Effector memory CD4-positive, alpha-beta T cell (primary cell): ENCODE data around the gene NT5C2.
"Not testable (repeated sequence)": the region's sequence is repeated elsewhere in the genome, so short reads cannot be mapped to it uniquely, and the experiment has no call there.

Experiments used
- DNase-seq, 3 donors: peaks; one replicate each; pipeline ENCODE4 v3.0.0-alpha.2; 2020
- H3K27ac ChIP-seq: 2 replicates; pipeline ENCODE4 v1.7.0; 2013; ENCODE audit warnings: mild to moderate bottlenecking, low read length, moderate library complexity; ENCODE audit not compliant: insufficient read depth, poor library complexity, severe bottlenecking
- H3K27me3 ChIP-seq: replicated peaks from 2 replicates; pipeline ENCODE4 v1.7.0; 2013; ENCODE audit warnings: mild to moderate bottlenecking, low read length; ENCODE audit not compliant: insufficient read depth, control insufficient read depth, poor library complexity, severe bottlenecking
- H3K36me3 ChIP-seq: 2 replicates; pipeline ENCODE4 v1.7.0; 2013; ENCODE audit warnings: mild to moderate bottlenecking, low read length, moderate library complexity; ENCODE audit not compliant: control insufficient read depth, insufficient read depth
- H3K4me1 ChIP-seq: 2 replicates; pipeline ENCODE4 v1.7.0; 2013; ENCODE audit warnings: low read length, mild to moderate bottlenecking; ENCODE audit not compliant: control insufficient read depth, insufficient read depth, poor library complexity, severe bottlenecking
- H3K4me3 ChIP-seq: 2 replicates; pipeline ENCODE4 v1.7.0; 2013; ENCODE audit warnings: low read length, low read depth, mild to moderate bottlenecking; ENCODE audit not compliant: insufficient read depth, poor library complexity, severe bottlenecking
- H3K9me3 ChIP-seq: 2 replicates; pipeline ENCODE4 v1.7.0; 2013; ENCODE audit warnings: mild to moderate bottlenecking, low read length, moderate library complexity; ENCODE audit not compliant: control insufficient read depth

The NT5C2 gene

DNA sequence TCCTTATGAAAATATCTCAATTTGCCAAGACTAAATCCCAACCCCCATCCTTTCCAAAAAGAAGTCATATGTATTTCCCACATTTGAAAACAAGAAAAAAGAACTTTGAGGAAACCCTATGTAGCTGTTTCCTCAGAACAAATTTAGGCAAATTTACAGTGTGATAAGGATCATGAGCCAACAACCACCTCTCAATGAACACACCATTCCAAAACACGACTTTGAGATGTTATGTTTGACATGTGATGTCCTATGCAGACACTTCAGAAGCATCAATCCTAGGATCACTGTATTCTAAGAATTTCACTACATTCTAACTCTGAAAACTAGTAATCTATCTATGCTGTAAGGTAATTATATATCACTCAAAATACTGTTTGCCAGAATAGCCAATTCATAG lies 62.2 kb downstream of the NT5C2 start:
- no peak for DNase-seq
- Histone ChIP-seq H3K36me3 (no peaks in the 10 kb centered on the region), H3K4me3 (no peak overlapping the region), H3K27ac (no peak overlapping the region), H3K4me1 (no peaks in the 10 kb centered on the region), H3K27me3 (no peaks in the 10 kb centered on the region), H3K9me3 (no peaks in the 10 kb centered on the region)

- H3K4me3 ChIP-seq, H3K27me3 ChIP-seq, H3K27ac ChIP-seq, H3K36me3 ChIP-seq, H3K4me1 ChIP-seq, H3K9me3 ChIP-seq, DNase-seq: not testable (repeated sequence)
These were observed 62.9 kb downstream of the NT5C2 start for GRCh38 chr10:103130180-103130579.

DNA sequence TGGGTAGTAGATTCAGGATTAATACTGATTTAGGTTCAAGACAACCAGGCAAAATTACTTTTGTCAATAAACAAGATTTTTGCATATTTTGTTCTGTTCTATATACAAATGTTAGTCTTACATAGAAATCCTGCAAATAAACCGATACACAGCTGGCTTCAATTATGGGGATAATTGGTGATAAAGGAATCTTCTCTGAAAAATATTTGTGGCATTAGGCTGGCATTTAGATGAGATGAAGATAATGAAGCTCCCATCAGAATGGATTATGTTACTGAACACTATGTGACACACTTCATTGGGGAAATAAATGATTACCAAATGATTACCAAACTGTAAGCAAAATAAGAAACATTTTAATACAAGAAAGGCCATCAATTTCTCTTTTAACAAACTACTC lies 65.8 kb downstream of the NT5C2 start:
- Histone ChIP-seq H3K27ac (no peak overlapping the region), H3K27me3 (no peaks in the 10 kb centered on the region), H3K4me3 (no peak overlapping the region), H3K9me3 (no peaks in the 10 kb centered on the region), H3K36me3 (no peaks in the 10 kb centered on the region), H3K4me1 (no peaks in the 10 kb centered on the region)
- DNase-seq: no peak

DNA sequence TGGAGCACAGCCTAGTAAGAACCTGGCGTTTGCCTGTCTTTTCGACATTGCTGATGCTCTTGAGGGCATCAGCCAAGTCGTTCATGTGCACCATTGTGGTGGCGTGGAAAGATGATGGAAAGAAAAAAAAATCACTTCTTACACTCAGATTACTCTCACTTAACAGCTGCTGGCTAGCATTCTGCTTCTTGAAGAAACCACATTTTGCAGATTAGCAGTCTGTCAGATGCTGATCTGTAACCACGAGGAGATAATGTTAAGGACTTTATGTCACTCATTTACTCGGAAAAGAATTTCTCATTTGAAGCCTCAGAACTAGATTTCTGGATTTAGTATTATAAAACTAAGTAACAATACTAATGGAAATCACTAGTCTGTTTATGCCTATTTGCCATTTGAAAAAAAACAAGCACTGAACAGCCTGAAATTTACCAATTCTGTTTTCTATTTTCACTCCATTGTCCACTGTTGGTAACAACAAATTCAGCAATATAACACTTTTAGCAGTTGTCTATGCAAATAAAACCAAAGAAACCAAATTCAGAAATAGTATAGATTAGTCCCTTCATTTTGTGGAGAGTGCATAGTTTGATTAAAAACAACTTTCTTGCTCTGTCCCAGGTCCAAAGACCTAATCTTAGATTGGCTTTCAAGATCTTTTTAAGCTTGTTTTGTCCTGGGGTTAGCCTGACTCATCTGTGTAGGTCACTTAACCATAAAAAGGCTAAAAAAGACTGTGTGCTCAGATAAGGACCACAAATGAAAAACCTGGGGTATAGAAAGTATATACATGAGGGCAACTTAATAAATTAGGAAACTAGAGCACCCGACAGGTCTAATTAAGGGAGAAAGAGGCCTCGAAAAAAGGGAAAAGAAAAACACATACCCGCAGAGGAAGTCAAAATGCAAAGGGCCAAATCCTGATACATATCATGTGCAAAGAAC lies 67.5 kb downstream of the NT5C2 start:
- Histone ChIP-seq H3K9me3 (no peaks in the 10 kb centered on the region), H3K27me3 (no peaks in the 10 kb centered on the region), H3K27ac (no peak overlapping the region), H3K36me3 (no peaks in the 10 kb centered on the region), H3K4me1 (no peaks in the 10 kb centered on the region), H3K4me3 (no peak overlapping the region)
- DNase-seq: no peak

GRCh38 chr10:103124420-103125096 lies 68.5 kb downstream of the NT5C2 start:
- H3K27ac ChIP-seq: no peak overlapping the region
- H3K4me1 ChIP-seq: no peaks in the 10 kb centered on the region
- no peaks in the 10 kb centered on the region for H3K9me3 ChIP-seq
- H3K4me3 ChIP-seq: no peak overlapping the region
- DNase-seq: no peak
- H3K27me3 ChIP-seq: no peaks in the 10 kb centered on the region
- H3K36me3 ChIP-seq: no peaks in the 10 kb centered on the region

DNA sequence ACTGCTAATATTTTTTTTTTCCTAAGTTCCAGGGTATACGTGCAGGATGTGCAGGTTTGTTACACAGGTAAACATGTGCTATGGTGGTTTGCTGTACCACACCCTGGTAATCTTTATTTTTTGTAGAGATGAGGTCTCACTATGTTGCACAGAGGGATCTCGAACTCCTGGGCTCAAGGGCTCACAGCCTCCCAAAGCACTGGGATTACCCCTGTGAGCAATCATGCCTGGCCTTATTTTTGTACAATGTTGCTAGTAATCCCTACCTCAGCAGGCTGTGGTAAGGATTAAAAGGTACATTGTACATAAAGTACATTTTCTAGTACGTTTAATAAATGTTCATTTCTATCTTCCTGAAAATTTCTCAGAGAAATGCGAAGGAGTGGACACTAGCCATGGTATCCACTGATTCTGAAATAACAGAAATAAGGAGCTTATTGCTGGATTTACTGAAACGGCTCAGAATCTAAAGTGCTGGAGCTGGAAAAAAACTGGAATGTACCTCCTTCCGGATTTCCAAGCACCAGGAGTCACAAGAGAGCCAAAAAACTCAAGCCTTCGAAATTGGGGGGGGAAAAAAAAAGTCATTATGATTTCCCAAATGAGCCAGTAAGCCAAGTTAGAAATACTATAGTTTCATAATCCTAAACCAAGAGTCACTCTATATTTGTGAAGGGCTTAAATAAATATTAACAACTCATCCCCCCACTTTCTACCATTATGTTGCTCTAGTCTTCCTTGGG lies 69.6 kb downstream of the NT5C2 start:
- Histone ChIP-seq H3K27me3 (no peaks in the 10 kb centered on the region), H3K4me3 (no peak overlapping the region)

GRCh38 chr10:103120977-103121735 lies 71.9 kb downstream of the NT5C2 start:
- Histone ChIP-seq H3K4me1 (no peaks in the 10 kb centered on the region), H3K27ac (no peak overlapping the region), H3K27me3 (no peaks in the 10 kb centered on the region), H3K36me3 (no peaks in the 10 kb centered on the region), H3K9me3 (no peaks in the 10 kb centered on the region), H3K4me3 (no peak overlapping the region)
- DNase-seq: no peak

More for the DNA sequence above, 69.6 kb downstream of the NT5C2 start:
- no peak overlapping the region for H3K27ac ChIP-seq
- H3K36me3 ChIP-seq: no peaks in the 10 kb centered on the region
- DNase-seq: no peak
- no peaks in the 10 kb centered on the region for H3K9me3 ChIP-seq
- H3K4me1 ChIP-seq: no peaks in the 10 kb centered on the region

DNA sequence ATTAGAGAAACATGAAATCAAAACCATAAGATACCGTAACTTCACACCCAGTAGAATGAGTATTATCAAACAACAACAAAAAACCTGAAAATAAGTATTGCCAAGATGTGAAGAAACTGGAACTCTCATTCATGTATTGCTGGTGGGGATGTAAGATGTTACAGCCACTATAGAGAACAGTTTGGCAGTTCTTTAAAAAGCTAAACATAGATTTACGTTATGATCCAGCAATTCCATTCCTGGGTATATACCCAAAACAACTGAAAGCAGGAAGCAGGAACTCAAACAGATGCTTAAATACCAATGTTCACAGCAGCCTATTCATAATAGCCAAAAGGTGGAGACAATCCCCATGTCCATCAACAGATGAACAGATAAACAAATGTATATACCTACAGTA lies 72.5 kb downstream of the NT5C2 start:
- Histone ChIP-seq H3K4me3 (no peak overlapping the region), H3K4me1 (no peaks in the 10 kb centered on the region), H3K27ac (no peak overlapping the region), H3K36me3 (no peaks in the 10 kb centered on the region), H3K9me3 (no peaks in the 10 kb centered on the region), H3K27me3 (no peaks in the 10 kb centered on the region)
- no peak for DNase-seq

GRCh38 chr10:103117247-103117646 lies 75.8 kb downstream of the NT5C2 start:
- Histone ChIP-seq H3K27me3 (no peaks in the 10 kb centered on the region), H3K4me1 (no peaks in the 10 kb centered on the region), H3K9me3 (no peaks in the 10 kb centered on the region), H3K27ac (no peak overlapping the region), H3K36me3 (no peaks in the 10 kb centered on the region), H3K4me3 (no peak overlapping the region)
- DNase-seq: no peak
